ENCODE measurements around the gene RYR1.
A peak's percentile ranks its signal among the peaks of the same experiment; 100 is the strongest.
"Not testable (repeated sequence)": the region's sequence is repeated elsewhere in the genome, so short reads cannot be mapped to it uniquely, and the experiment has no call there.

The RYR1 gene

DNA sequence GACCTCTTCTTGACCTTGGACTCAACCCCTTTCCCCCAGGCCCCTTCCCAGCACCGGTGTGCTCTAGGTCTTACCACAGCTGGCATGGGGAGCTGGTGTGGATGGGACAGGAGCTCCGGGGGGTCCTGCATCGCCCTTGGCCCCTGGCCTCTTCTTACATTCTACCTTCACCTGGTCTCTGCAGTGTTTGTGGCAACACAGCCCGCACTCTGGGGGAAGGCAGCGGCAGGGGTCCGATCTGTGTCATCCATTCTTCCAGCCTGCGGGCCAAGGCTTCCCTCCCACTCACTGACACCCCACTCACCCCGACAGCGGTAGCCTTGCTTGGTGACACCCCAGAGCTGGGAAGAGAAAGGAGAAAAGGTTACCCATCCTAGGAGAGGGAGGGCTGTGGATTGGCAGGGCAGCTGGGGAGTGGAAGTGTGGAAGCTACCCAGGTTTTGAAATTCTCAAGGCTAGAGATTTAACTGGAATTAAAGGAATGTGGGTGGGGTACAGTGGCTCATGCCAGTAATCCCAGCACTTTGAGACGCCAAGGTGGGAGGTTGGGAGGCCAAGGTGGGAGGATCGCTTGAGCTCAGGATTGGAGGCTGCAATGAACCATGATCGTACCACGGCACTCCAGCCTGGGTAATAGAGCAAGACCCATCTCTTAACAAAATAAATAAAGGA lies 22.3 kb upstream of the RYR1 start:
- TF ChIP-seq, protein P1, sequence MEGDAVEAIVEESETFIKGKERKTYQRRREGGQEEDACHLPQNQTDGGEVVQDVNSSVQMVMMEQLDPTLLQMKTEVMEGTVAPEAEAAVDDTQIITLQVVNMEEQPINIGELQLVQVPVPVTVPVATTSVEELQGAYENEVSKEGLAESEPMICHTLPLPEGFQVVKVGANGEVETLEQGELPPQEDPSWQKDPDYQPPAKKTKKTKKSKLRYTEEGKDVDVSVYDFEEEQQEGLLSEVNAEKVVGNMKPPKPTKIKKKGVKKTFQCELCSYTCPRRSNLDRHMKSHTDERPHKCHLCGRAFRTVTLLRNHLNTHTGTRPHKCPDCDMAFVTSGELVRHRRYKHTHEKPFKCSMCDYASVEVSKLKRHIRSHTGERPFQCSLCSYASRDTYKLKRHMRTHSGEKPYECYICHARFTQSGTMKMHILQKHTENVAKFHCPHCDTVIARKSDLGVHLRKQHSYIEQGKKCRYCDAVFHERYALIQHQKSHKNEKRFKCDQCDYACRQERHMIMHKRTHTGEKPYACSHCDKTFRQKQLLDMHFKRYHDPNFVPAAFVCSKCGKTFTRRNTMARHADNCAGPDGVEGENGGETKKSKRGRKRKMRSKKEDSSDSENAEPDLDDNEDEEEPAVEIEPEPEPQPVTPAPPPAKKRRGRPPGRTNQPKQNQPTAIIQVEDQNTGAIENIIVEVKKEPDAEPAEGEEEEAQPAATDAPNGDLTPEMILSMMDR (conservative IDR thresholded peaks at IDR 0.05; ENCODE audit: low read length) = no peak
- no peak overlapping the region for H3K4me3 ChIP-seq (ENCODE audit: low read length)
- no peak for DNase-seq (ENCODE audit: low read depth)

DNA sequence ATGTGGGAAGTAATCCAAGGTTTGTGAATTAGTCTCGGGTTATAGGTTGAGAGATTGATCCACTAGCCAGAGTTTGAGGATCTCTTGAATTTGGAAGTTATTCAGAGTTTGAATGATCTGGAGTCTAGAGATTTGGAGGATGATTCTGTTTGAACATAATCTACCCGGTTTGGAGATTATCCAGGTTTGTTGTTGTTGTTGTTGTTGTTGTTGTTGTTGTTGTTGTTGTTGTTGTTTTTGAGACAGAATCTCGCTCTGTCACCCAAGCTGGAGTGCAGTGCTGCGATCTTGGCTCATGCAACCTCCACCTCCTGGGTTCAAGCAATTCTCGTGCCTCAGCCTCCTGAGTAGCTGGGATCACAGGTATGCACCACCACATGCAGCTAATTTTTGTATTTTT lies 21.6 kb upstream of the RYR1 start:
- DNase-seq (ENCODE audit: low read depth); H3K4me3 ChIP-seq (ENCODE audit: low read length): not testable (repeated sequence)

DNA sequence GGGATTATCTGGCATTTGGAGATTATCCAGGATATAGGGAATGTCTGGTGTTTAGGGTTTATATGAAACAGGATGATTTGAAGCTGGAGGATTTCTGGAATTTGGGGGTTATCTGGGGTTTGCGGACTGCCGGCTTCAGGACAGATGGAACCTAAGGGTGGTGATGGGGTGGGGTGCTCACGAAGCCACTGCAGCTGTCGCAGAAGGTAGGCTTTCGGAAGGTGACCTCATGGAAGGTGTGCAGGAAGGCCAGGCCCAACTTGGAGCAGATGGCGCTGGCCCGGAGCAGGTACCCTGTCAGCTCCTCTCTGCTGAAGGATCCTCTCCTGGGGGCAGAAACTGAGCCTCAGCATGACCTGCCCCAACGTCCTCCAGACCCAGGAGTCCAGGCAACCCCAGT lies 21.0 kb upstream of the RYR1 start:
- TF ChIP-seq, protein P1 (conservative IDR thresholded peaks at IDR 0.05; ENCODE audit: low read length) = no peak
- H3K4me3 ChIP-seq (ENCODE audit: low read length) = no peak overlapping the region
- DNase-seq (ENCODE audit: low read depth) = no peak

DNA sequence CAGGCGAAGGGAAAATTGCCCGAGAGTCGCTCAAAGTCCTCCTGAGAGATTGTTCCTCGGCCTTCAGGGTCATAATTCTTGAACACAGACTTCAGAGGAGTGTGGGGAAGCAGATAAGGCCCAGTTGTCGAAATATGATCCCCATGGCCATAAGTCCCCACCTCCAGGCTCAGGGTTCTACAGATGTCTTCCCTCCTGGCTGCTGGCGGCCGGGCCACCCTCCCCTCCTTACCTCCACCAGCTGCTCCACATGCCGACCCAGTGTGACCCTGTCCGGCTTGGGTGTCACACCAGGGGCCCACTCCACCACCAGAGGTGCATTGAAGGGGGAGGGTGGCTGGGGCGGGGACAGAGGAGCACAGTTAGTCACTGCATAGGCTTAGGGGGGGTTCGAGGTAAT lies 20.5 kb upstream of the RYR1 start:
- TF ChIP-seq, protein P1 (conservative IDR thresholded peaks at IDR 0.05; ENCODE audit: low read length) = no peak
- no peak overlapping the region for H3K4me3 ChIP-seq (ENCODE audit: low read length)
- DNase-seq (ENCODE audit: low read depth) = no peak

DNA sequence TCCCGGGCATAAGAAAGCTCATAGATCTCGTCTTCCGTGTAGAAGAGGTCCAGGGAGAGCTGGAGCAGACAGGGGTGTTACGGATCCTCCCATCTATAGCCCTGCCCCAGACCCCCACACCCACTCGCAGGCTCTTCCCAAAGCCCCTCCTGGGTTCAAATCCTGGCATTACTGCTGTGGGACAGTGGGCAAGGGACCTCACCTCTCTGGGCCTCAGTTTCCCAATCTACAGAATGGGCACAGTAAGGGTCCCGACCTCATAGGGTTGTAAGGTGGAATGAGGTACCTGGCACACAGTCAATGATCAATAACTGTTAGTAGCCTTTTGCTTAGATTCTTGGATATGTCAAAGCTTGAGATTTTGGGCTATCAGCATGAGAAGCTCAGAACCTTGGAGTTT lies 20.1 kb upstream of the RYR1 start:
- no peak for DNase-seq (ENCODE audit: low read depth)
- TF ChIP-seq, protein P1 (conservative IDR thresholded peaks at IDR 0.05; ENCODE audit: low read length) = no peak
- H3K4me3 ChIP-seq (ENCODE audit: low read length) = no peak overlapping the region

DNA sequence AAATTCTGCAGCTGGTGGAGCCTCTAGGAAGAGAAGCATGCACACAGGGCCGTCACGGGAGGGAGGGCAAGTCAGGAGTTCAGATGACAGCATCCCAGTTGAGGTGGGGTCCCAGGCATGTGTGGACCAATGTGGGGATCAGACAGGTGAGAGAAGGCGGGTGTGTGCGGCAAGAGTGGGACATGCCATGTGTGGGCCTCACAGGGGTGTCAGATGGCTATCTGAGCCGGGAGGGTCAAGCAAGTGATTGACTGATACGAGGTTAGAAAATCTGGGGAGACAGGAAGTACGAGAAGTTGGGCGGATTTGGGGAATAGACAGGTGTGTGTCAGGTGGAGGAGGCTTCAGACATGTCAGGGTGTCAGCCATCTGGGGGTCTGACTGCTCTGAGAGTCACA lies 16.3 kb upstream of the RYR1 start:
- TF ChIP-seq, protein P1 (conservative IDR thresholded peaks at IDR 0.05; ENCODE audit: low read length) = no peak

DNA sequence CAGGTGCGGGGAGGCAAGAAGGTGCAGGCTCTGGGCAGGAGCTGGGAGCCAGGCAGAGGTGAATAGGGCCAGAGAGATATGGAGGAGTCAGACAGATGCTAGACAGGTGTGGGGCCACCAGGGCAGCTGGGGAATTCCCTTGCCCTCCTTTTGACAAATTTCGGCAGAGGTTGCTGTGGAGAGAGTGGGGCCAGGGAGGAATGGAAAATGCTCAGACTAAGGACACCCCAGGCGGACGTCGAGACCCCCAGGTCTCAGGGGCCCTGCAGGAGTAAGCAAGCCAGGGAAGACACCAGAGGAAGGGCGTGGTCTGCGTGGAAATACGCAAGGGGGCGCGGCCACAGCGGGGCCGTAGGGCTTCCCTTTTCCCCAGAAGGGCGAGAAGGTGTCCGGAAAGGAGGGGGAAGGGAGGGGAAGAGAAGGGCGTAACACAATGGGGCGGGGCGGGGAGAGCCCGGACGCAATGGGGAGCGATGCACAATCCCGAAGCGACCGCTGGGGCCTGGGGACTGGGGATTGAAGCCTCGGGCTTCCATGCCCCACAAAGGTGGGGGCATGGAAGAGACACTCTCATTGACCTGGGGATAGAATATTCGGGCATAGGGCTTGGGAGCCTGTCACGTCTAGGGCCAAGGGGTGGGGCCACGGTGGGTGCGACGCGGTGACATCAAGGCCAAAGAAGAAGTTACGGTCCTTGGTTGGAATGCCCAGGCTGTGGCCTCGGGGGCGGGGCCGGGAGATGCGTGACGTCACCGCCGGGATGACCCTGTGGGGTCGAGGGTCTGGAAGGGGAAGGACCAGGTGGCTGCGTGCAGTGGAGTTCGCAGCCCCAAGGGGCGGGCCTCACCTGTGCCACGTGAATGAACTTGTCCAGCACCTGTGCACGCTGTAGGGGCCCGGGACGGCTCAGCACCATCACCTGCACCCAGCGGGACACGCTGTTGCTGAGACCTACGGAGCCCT lies 15.7 kb upstream of the RYR1 start:
- DNase-seq (ENCODE audit: low read depth) = no peak
- peak overlapping the region; percentile 7 for H3K4me3 ChIP-seq (ENCODE audit: low read length)
- TF ChIP-seq, protein P1 (conservative IDR thresholded peaks at IDR 0.05; ENCODE audit: low read length) = no peak

More for the DNA sequence above, 16.3 kb upstream of the RYR1 start:
- no peak overlapping the region for H3K4me3 ChIP-seq (ENCODE audit: low read length)
- DNase-seq (ENCODE audit: low read depth) = no peak
